ENCODE measurements around the gene IFNA8.

Gene IFNA8

GRCh38 chr9:21450733-21451394, 41.9 kb downstream of the IFNA8 start:
- Histone ChIP-seq H3K27me3 (replicated peaks; ENCODE audit: control insufficient read depth, insufficient read depth, low read length, poor library complexity, severe bottlenecking) (no peaks in the 10 kb centered on the region), H3K4me1 (ENCODE audit: control insufficient read depth, insufficient read depth, low read length, poor library complexity, severe bottlenecking) (no peaks in the 10 kb centered on the region), H3K4me3 (ENCODE audit: insufficient read depth, low read depth, low read length, poor library complexity, severe bottlenecking) (no peak overlapping the region), H3K36me3 (ENCODE audit: control insufficient read depth, insufficient read depth, low read length) (no peaks in the 10 kb centered on the region), H3K27ac (ENCODE audit: insufficient read depth, low read length, poor library complexity, severe bottlenecking) (no peak overlapping the region), H3K9me3 (ENCODE audit: control insufficient read depth, low read length) (no peaks in the 10 kb centered on the region)
- no peak for DNase-seq

- H3K27me3 ChIP-seq (replicated peaks; ENCODE audit: control insufficient read depth, insufficient read depth, low read length, poor library complexity, severe bottlenecking) = no peaks in the 10 kb centered on the region
- H3K4me1 ChIP-seq (ENCODE audit: control insufficient read depth, insufficient read depth, low read length, poor library complexity, severe bottlenecking) = no peaks in the 10 kb centered on the region
- no peaks in the 10 kb centered on the region for H3K9me3 ChIP-seq (ENCODE audit: control insufficient read depth, low read length)
- no peaks in the 10 kb centered on the region for H3K36me3 ChIP-seq (ENCODE audit: control insufficient read depth, insufficient read depth, low read length)
- H3K4me3 ChIP-seq (ENCODE audit: insufficient read depth, low read depth, low read length, poor library complexity, severe bottlenecking) = no peak overlapping the region
- no peak for DNase-seq
- no peak overlapping the region for H3K27ac ChIP-seq (ENCODE audit: insufficient read depth, low read length, poor library complexity, severe bottlenecking)
These were observed 43.8 kb downstream of the IFNA8 start for GRCh38 chr9:21452681-21453080.

- DNase-seq = no peak
- Histone ChIP-seq H3K9me3 (ENCODE audit: control insufficient read depth, low read length) (no peaks in the 10 kb centered on the region), H3K27me3 (replicated peaks; ENCODE audit: control insufficient read depth, insufficient read depth, low read length, poor library complexity, severe bottlenecking) (no peaks in the 10 kb centered on the region), H3K4me1 (ENCODE audit: control insufficient read depth, insufficient read depth, low read length, poor library complexity, severe bottlenecking) (no peaks in the 10 kb centered on the region), H3K27ac (ENCODE audit: insufficient read depth, low read length, poor library complexity, severe bottlenecking) (no peak overlapping the region), H3K36me3 (ENCODE audit: control insufficient read depth, insufficient read depth, low read length) (no peaks in the 10 kb centered on the region), H3K4me3 (ENCODE audit: insufficient read depth, low read depth, low read length, poor library complexity, severe bottlenecking) (no peak overlapping the region)
These were observed 45.2 kb downstream of the IFNA8 start for GRCh38 chr9:21454149-21454548.

DNA sequence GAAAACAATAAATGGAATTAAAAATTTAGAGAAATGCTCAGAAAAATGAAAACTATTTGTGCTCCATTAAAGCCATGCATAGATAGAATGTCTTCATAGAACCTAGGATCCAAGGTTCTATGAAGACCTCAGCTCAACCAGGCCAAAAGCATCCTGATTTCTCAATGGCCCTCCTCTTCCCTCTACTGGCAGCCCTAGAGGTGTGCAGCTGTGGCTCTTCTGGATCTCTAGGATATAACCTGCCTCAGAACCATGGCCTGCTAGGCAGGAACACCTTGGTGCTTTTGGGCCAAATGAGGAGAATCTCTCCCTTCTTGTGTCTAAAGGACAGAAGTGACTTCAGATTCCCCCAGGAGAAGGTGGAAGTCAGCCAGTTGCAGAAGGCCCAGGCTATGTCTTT, 46.4 kb downstream of the IFNA8 start:
- Histone ChIP-seq H3K4me1 (ENCODE audit: control insufficient read depth, insufficient read depth, low read length, poor library complexity, severe bottlenecking) (no peaks in the 10 kb centered on the region), H3K4me3 (ENCODE audit: insufficient read depth, low read depth, low read length, poor library complexity, severe bottlenecking) (no peak overlapping the region), H3K27ac (ENCODE audit: insufficient read depth, low read length, poor library complexity, severe bottlenecking) (no peak overlapping the region), H3K9me3 (ENCODE audit: control insufficient read depth, low read length) (no peaks in the 10 kb centered on the region), H3K36me3 (ENCODE audit: control insufficient read depth, insufficient read depth, low read length) (no peaks in the 10 kb centered on the region), H3K27me3 (replicated peaks; ENCODE audit: control insufficient read depth, insufficient read depth, low read length, poor library complexity, severe bottlenecking) (no peaks in the 10 kb centered on the region)
- DNase-seq = no peak
